B cell (primary cell): ENCODE results near the gene ZFYVE9. TPM values are rescaled to one million over a fixed set of nuclear protein-coding genes. Genes with fewer than 3 reads are reported as not detected.

Experiments
- ATAC-seq: fragments of 200-7000 bp; cut with Tn5 transposase; one replicate; pipeline ENCODE4 v1.10.0; 2021; ENCODE audit warnings: low read depth, mild to moderate bottlenecking, moderate number of reproducible peaks, moderate library complexity
- CTCF ChIA-PET: fragments of 350-600 bp; sonication (Branson Sonifier 250); formaldehyde crosslinking; loops from one replicate; lab custom pipeline; 2021; ENCODE audit warnings: antibody characterized with exemption, inconsistent platforms; lab: Charles Lee
- POLR2A ChIA-PET: fragments of 350-600 bp; sonication (Branson Sonifier 250); formaldehyde crosslinking; loops from one replicate; lab custom pipeline; 2021; ENCODE audit warnings: antibody characterized with exemption; lab: Charles Lee
- DNase-seq: peaks from one replicate; pipeline ENCODE4 v3.0.0; 2013
- H2AFZ ChIP-seq: 2 replicates; pipeline ENCODE4 v1.6.1; 2012; ENCODE audit warnings: mild to moderate bottlenecking, low read depth, low read length; ENCODE audit not compliant: insufficient read depth, poor library complexity, severe bottlenecking
- H3K27ac ChIP-seq, 2 donors: 1 replicate in 1 of 2; 2 replicates in 1 of 2; pipeline ENCODE4 v1.5.1; 2012 to 2013; ENCODE audit warnings: low read length in 2 of 2, mild to moderate bottlenecking in 2 of 2, moderate library complexity in 1 of 2
- H3K27me3 ChIP-seq, 4 experiments: fragments of 200-600 bp in 1 of 4; sonication (generic) in 1 of 4; replicated peaks in 1 of 4; 1 replicate in 2 of 4; 2 replicates in 2 of 4; pipeline versions ENCODE4 v1.6.1 to v1.7.0; 2013 to 2016; ENCODE audit warnings: low read length in 3 of 4, mild to moderate bottlenecking in 2 of 4, mixed read lengths in 1 of 4, moderate library complexity in 1 of 4; ENCODE audit not compliant: insufficient read depth in 4 of 4, control insufficient read depth in 3 of 4; ENCODE audit errors: control extremely low read depth in 1 of 4
- H3K36me3 ChIP-seq, 2 experiments: replicated peaks in 1 of 2; 1 replicate in 1 of 2; 2 replicates in 1 of 2; pipeline versions ENCODE4 v1.6.1 to v1.7.1; 2013; ENCODE audit warnings: low read length in 1 of 2; ENCODE audit not compliant: insufficient read depth in 2 of 2, control insufficient read depth in 1 of 2; ENCODE audit errors: control extremely low read depth in 1 of 2, extremely low read depth in 1 of 2
- H3K4me1 ChIP-seq, 2 donors: fragments of 200-600 bp in 1 of 2; sonication (generic) in 1 of 2; 1 replicate in 1 of 2; 2 replicates in 1 of 2; pipeline versions ENCODE4 v1.5.1 to v1.6.1; 2013 to 2017; ENCODE audit warnings: low read length in 2 of 2; ENCODE audit not compliant: control insufficient read depth in 2 of 2, insufficient read depth in 2 of 2
- H3K4me2 ChIP-seq: replicated peaks from 2 replicates; pipeline ENCODE3; 2012; ENCODE audit warnings: mild to moderate bottlenecking, low read depth, low read length; ENCODE audit not compliant: poor library complexity, severe bottlenecking
- H3K4me3 ChIP-seq, 5 experiments: fragments of 200-600 bp in 1 of 5; sonication (generic) in 1 of 5; 1 replicate in 3 of 5; 2 replicates in 2 of 5; pipeline versions ENCODE4 v1.5.1 to v1.7.0; 2011 to 2016; ENCODE audit warnings: low read length in 4 of 5, mild to moderate bottlenecking in 4 of 5, low read depth in 2 of 5, control low read depth in 1 of 5, moderate library complexity in 1 of 5; ENCODE audit not compliant: insufficient read depth in 1 of 5; ENCODE audit errors: control extremely low read depth in 1 of 5, extremely low read depth in 1 of 5
- H3K79me2 ChIP-seq: fragments of 200-600 bp; sonication (generic); one replicate; pipeline ENCODE4 v1.6.0; 2016; ENCODE audit warnings: low read length; ENCODE audit not compliant: control insufficient read depth, insufficient read depth
- H3K9ac ChIP-seq: fragments of 200-600 bp; sonication (generic); 2 replicates; pipeline ENCODE4 v1.6.1; 2017; ENCODE audit warnings: mild to moderate bottlenecking, low read length, moderate library complexity
- H3K9me3 ChIP-seq, 3 donors: one replicate each; pipeline versions ENCODE4 v1.6.1 to v1.7.1; 2013; ENCODE audit warnings: low read length in 2 of 3; ENCODE audit not compliant: control insufficient read depth in 2 of 3, insufficient read depth in 1 of 3; ENCODE audit errors: control extremely low read depth in 1 of 3
- H4K20me1 ChIP-seq: 2 replicates; pipeline ENCODE4 v1.6.0; 2012; ENCODE audit warnings: mild to moderate bottlenecking, low read length; ENCODE audit not compliant: insufficient read depth, control insufficient read depth, poor library complexity, severe bottlenecking
- H3K27ac Mint-ChIP-seq: one replicate; pipeline ENCODE4 v1.8.0; 2021; ENCODE audit warnings: mixed read lengths
- H3K27me3 Mint-ChIP-seq: one replicate; pipeline ENCODE4 v1.8.0; 2021; ENCODE audit warnings: mixed read lengths
- H3K4me1 Mint-ChIP-seq: one replicate; pipeline ENCODE4 v1.8.0; 2021; ENCODE audit warnings: mixed read lengths
- H3K4me3 Mint-ChIP-seq: one replicate; pipeline ENCODE4 v1.8.0; 2021; ENCODE audit warnings: mixed read lengths
- H3K9me3 Mint-ChIP-seq: one replicate; pipeline ENCODE4 v1.8.0; 2022; ENCODE audit warnings: mixed read lengths; ENCODE audit not compliant: insufficient read depth
- EZH2 ChIP-seq: IDR thresholded peaks from 2 replicates; pipeline ENCODE4 v1.6.1; 2012; ENCODE audit warnings: borderline replicate concordance, low read depth, mild to moderate bottlenecking, moderate library complexity, low read length; ENCODE audit not compliant: insufficient read depth, poor library complexity, severe bottlenecking
- WGBS: methylation state at CpG from one replicate; pipeline ENCODE4 v1.1.5; 2013; ENCODE audit warnings: missing lambda C conversion rate; ENCODE audit not compliant: insufficient coverage; 5-methylcytosine and 5-hydroxymethylcytosine counted together
- intact Hi-C: fragments of 100-400 bp; cut with micrococcal nuclease; formaldehyde crosslinking; loops from one replicate; pipeline ENCODE4 v1.10.0; 2022
- polyA plus RNA-seq: library from polyadenylated mRNA; depleted of rRNA; stranded (reverse); fragments of >200 nt; gene quantifications from 2 replicates; pipeline ENCODE4 v1.2.3, GENCODE V29; 2012
- total RNA-seq, 2 donors: library from RNA; stranded (reverse); fragments of 120-200 nt in 1 of 2; gene quantifications; 1 replicate in 1 of 2; 2 replicates in 1 of 2; pipeline versions ENCODE4 v1.2.3 to v1.2.4, GENCODE V29; 2013 to 2022
- TF ChIP-seq, protein P1 (sequence below): fragments of 200-600 bp; IDR thresholded peaks from one replicate; pipeline ENCODE4 v1.8.0; 2022; ENCODE audit warnings: antibody characterized with exemption, mild to moderate bottlenecking

The ZFYVE9 gene
- total and polyA plus RNA-seq, 2 donors (not counting 1 experiment from before 2014, with no cell fraction given), result 0.16 to 3.3 TPM

DNA sequence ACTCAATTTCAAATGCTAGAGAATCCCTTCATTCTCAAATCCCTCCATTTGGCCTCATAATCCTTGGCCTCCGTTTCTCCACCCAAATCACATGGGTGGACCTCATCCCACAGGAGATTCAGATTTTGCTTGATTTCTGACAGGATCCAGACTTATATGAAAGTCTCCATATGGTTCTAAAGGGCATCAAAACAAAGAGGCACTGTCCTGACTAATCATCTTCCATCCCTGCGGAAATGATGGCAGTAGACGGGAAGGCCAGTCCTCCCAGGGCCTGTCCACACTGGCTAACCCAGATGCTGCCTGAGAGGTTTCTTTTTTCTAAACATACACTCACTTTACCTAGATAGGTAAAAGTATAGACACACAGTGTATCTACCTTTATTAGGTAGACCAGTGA is 243.5 kb downstream of the ZFYVE9 start:
- Histone ChIP-seq H3K36me3 (no peaks in the 10 kb centered on the region), H3K4me1 (no peaks in the 10 kb centered on the region), H3K9me3 (no peaks in the 10 kb centered on the region), H4K20me1 (no peaks in the 10 kb centered on the region), H3K4me3 (no peak overlapping the region), H3K9ac (no peak overlapping the region), H3K27me3 (no peaks in the 10 kb centered on the region), H3K79me2 (no peaks in the 10 kb centered on the region), H3K4me2 (no peak overlapping the region), H3K27ac (no peak overlapping the region), H2AFZ (no peak overlapping the region)
- DNase-seq (no peak), ATAC-seq (no peak)
- ChIA-PET POLR2A (no interaction called here), CTCF (no interaction called here)
- H3K4me3 Mint-ChIP-seq, result no peak overlapping the region
- 100% methylated on average over 2 of the region's 3 CpGs for WGBS
- H3K27me3 Mint-ChIP-seq, result no peaks in the 10 kb centered on the region
- H3K9me3 Mint-ChIP-seq, result no peaks in the 10 kb centered on the region
- H3K27ac Mint-ChIP-seq, result no peak overlapping the region
- intact Hi-C loops, result no loop called here
- no peak for TF ChIP-seq EZH2
- TF ChIP-seq, protein P1, sequence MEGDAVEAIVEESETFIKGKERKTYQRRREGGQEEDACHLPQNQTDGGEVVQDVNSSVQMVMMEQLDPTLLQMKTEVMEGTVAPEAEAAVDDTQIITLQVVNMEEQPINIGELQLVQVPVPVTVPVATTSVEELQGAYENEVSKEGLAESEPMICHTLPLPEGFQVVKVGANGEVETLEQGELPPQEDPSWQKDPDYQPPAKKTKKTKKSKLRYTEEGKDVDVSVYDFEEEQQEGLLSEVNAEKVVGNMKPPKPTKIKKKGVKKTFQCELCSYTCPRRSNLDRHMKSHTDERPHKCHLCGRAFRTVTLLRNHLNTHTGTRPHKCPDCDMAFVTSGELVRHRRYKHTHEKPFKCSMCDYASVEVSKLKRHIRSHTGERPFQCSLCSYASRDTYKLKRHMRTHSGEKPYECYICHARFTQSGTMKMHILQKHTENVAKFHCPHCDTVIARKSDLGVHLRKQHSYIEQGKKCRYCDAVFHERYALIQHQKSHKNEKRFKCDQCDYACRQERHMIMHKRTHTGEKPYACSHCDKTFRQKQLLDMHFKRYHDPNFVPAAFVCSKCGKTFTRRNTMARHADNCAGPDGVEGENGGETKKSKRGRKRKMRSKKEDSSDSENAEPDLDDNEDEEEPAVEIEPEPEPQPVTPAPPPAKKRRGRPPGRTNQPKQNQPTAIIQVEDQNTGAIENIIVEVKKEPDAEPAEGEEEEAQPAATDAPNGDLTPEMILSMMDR, result no peak
- H3K4me1 Mint-ChIP-seq, result no peaks in the 10 kb centered on the region

DNA sequence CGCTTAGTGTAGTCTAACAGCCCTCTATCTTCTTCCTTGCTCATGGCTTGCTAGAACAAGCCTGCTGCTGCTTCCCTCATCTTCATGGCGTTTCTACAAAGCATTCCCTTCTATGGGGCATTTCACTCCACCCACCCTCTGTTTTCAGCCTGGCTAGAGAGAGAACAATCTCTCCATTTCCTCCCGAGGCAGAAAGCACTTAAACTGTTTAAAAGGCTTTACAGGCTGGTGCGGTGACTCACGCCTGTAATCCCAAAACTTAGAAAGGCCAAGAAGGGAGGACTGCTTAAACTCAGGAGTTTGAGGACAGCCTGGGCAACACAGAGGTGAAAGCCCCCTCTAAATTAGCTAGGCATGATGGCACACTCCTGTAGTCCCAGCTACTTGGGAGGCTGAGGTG is 244.6 kb downstream of the ZFYVE9 start:
- intact Hi-C loops, result no loop called here

More for the DNA sequence above, 244.6 kb downstream of the ZFYVE9 start:
- Histone ChIP-seq H3K4me1 (no peaks in the 10 kb centered on the region), H3K9me3 (no peaks in the 10 kb centered on the region), H2AFZ (no peak overlapping the region), H3K4me3 (no peak overlapping the region), H3K9ac (no peak overlapping the region), H4K20me1 (no peaks in the 10 kb centered on the region), H3K4me2 (no peak overlapping the region), H3K79me2 (no peaks in the 10 kb centered on the region), H3K27ac (no peak overlapping the region), H3K27me3 (no peaks in the 10 kb centered on the region), H3K36me3 (no peaks in the 10 kb centered on the region)
- no peak overlapping the region for H3K27ac Mint-ChIP-seq
- no peak for DNase-seq
- 92% methylated on average over 5 of the region's 5 CpGs for WGBS
- H3K4me1 Mint-ChIP-seq, result no peaks in the 10 kb centered on the region
- CTCF ChIA-PET, result no interaction called here
- TF ChIP-seq, protein P1, result no peak
- no peak for TF ChIP-seq EZH2
- no peaks in the 10 kb centered on the region for H3K27me3 Mint-ChIP-seq
- no peaks in the 10 kb centered on the region for H3K9me3 Mint-ChIP-seq
- ATAC-seq, result no peak
- POLR2A ChIA-PET, result no interaction called here
- no peak overlapping the region for H3K4me3 Mint-ChIP-seq
